ENCODE data around the gene FTCD. TPM values are rescaled to one million over a fixed set of nuclear protein-coding genes. Genes with fewer than 3 reads are reported as not detected.
A peak's percentile ranks its signal among the peaks of the same experiment; 100 is the strongest.
"Not testable (repeated sequence)": the region's sequence is repeated elsewhere in the genome, so short reads cannot be mapped to it uniquely, and the experiment has no call there.

Gene FTCD
- total RNA-seq, 2 donors from 2014 or later, result 0.24 TPM; not detected in 1

DNA sequence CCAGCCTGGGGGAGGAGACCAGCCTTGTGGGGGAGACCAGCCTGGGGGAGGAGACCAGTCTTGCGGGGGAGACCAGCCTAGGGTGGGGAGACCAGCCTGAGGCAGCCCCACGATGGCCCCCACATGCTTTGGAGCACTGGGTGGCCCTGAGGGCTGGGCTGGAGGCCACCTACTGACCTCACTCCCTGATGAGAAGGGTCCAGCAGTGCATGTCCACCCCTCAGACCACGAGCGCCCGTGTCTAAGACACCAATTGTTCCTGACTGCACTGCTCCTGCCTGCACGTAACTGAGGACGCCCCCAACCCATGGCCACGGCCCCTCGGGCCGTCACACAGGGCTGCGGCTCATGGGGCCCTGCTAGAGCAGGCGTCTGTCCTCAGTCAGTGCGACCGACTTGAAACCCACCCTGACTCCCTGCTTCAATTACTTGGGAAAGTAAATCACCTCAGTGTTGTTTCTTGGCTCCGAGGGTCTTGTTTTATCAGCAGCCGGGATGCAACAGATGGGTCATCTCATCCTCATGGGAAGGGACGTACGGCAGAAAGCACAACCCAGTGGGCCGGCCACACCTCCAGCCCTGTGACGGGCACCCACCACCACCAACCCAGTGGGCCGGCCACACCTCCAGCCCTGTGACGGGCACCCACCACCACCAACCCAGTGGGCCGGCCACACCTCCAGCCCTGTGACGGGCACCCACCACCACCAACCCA, 28.7 kb upstream of the FTCD start, which contains the start of gene SPATC1L:
SPATC1L (minus strand) TSS at position 550 of the 715 bp plus-strand sequence. CDS start 1,643 bp downstream, outside the sequence.
- Histone ChIP-seq H3K4me3 (peak within 1 kb of the TSS; percentile 48 to 74), H3K27ac (peak within 1 kb of the TSS; percentile 71 to 92), H3K27me3 (no peaks in the 10 kb centered on the region), H3K9me3 (no peaks in the 10 kb centered on the region), H3K36me3 (no peaks in the 10 kb centered on the region), H3K4me1 (peaks cover 0 to 31% of the 10 kb centered on the region in 2 donors)
- TF ChIP-seq, protein P1, sequence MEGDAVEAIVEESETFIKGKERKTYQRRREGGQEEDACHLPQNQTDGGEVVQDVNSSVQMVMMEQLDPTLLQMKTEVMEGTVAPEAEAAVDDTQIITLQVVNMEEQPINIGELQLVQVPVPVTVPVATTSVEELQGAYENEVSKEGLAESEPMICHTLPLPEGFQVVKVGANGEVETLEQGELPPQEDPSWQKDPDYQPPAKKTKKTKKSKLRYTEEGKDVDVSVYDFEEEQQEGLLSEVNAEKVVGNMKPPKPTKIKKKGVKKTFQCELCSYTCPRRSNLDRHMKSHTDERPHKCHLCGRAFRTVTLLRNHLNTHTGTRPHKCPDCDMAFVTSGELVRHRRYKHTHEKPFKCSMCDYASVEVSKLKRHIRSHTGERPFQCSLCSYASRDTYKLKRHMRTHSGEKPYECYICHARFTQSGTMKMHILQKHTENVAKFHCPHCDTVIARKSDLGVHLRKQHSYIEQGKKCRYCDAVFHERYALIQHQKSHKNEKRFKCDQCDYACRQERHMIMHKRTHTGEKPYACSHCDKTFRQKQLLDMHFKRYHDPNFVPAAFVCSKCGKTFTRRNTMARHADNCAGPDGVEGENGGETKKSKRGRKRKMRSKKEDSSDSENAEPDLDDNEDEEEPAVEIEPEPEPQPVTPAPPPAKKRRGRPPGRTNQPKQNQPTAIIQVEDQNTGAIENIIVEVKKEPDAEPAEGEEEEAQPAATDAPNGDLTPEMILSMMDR (IDR thresholded peaks at IDR 0.05), result no peak
- peak; percentile 68 for DNase-seq (ENCODE audit: low spot score)

DNA sequence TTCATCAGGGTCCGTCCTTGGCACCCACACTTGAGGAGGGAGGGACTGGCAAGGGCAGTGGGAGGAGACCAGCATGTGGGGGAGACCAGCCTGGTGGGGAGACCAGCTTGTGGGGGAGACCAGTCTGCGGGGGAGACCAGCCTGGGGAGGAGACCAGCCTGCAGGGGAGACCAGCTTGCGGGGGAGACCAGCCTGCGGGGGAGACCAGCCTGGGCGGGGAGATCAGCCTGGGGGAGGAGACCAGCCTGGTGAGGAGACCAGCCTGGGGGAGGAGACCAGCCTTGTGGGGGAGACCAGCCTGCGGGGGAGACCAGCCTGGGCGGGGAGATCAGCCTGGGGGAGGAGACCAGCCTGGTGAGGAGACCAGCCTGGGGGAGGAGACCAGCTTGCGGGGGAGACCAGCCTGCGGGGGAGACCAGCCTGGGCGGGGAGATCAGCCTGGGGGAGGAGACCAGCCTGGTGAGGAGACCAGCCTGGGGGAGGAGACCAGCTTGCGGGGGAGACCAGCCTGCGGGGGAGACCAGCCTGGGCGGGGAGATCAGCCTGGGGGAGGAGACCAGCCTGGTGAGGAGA, 28.0 kb upstream of the FTCD start:
- not testable (repeated sequence) for H3K36me3 ChIP-seq; H3K27me3 ChIP-seq; DNase-seq (ENCODE audit: low spot score); H3K9me3 ChIP-seq
- H3K4me3 ChIP-seq, result peak overlapping the region in 1 of 2 donors; percentile 74
- peaks cover 0 to 25% of the 10 kb centered on the region in 2 donors for H3K4me1 ChIP-seq
- H3K27ac ChIP-seq, result peak overlapping the region in 1 of 2 donors; percentile 79

DNA sequence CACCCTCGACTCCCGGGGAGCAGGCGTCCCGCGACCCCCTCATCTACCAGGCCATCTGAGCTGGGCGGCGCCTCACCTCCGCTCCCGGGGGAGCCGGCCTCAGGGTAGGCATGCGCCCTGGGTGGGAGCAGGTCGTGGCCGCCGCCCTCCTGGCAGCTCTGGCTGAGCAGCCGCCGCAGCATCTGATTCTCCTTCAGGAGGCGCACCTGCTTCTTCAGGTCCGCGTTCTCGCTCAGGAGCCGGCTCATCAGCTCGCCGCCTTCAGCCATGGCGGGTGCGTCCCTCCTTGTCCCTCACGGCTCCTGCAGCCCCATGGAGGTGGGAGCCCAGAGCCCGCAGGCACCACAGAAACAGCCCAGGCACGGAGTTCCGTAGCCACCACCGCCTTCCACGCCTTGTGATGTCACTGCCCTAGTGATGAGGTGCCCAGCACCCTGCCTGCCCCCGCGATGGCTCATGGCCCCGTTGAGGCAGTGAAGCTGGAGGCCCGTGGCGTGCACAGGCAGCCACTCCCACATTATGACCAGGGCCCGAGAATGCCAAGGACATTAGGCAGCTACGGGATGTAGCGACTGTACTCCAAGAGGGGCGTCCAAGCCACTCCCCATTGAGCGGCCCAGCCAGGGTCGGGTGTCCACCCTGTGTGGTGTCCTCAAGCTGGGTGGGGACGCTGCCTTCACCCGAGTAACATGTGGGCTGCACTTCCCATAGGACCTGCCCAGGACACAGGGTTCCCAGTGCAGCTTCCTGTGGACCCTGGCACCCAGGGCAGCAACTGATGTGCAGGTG, 27.4 kb upstream of the FTCD start:
- H3K4me1 ChIP-seq, result peaks cover 0 to 19% of the 10 kb centered on the region in 2 donors
- no peaks in the 10 kb centered on the region for H3K9me3 ChIP-seq
- H3K36me3 ChIP-seq, result no peaks in the 10 kb centered on the region
- no peak overlapping the region for H3K4me3 ChIP-seq
- TF ChIP-seq, protein P1 (IDR thresholded peaks at IDR 0.05), result no peak
- peak; percentile 59 for DNase-seq (ENCODE audit: low spot score)
- no peaks in the 10 kb centered on the region for H3K27me3 ChIP-seq
- peak overlapping the region in 1 of 2 donors; percentile 31 for H3K27ac ChIP-seq

DNA sequence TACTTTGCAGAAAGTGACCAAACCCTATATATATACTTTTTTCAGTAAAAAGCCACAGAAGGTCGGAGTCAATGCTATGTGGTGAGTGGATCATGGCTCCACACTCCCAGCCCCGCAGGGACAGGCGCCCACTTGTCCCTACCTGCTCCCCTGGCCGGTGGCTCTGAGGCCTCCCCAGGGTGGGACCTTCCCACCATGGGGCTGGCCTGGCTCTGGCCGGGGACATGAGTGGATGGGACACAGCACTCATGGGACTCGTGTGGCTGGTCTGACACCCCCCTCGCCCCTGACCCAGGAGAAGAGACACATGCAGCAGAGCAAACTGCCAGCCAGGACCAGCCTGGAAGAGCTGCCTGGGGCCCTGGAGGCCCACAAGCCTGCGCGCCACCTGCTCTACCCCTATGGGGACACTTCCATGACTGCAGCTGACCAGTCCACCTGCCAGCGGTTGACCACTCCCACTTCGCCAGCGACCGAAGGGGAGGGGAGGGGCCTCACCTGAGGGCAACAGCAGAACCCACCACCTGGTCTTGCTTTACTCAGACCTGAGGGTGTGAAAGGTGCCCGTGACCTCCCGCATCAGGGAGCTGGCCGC, 26.7 kb upstream of the FTCD start:
- H3K36me3 ChIP-seq, result no peaks in the 10 kb centered on the region
- H3K4me3 ChIP-seq, result no peak overlapping the region
- DNase-seq (ENCODE audit: low spot score), result peak; percentile 57
- peaks cover 0 to 15% of the 10 kb centered on the region in 2 donors for H3K4me1 ChIP-seq
- no peaks in the 10 kb centered on the region for H3K27me3 ChIP-seq
- H3K9me3 ChIP-seq, result no peaks in the 10 kb centered on the region
- H3K27ac ChIP-seq, result peak overlapping the region in 1 of 2 donors; percentile 31
- TF ChIP-seq, protein P1 (IDR thresholded peaks at IDR 0.05), result no peak

DNA sequence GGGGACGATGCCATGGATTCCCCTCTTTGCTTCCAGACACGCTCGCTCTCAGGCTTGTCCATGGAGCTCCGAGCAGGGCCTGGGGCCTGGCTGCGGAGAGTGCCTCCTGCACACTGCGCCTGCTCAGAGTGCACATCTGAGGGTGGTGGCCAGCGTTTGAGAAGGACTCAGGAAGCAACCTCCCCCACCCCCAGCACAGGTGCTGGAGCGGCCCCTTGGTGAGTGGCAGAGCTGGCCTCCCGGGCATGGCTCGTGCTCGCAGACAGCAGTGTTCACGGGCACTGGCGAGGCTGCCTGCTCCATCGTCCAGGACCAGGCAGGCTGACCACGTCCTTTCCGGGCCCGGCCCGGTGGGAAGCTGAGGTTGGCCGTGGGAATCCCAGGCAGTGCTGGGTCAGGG, 26.1 kb upstream of the FTCD start:
- peak; percentile 34 for DNase-seq (ENCODE audit: low spot score)
- no peak overlapping the region for H3K27ac ChIP-seq
- H3K4me3 ChIP-seq, result no peak overlapping the region
- no peaks in the 10 kb centered on the region for H3K36me3 ChIP-seq
- no peaks in the 10 kb centered on the region for H3K9me3 ChIP-seq
- H3K27me3 ChIP-seq, result no peaks in the 10 kb centered on the region
- peaks cover 0 to 15% of the 10 kb centered on the region in 2 donors for H3K4me1 ChIP-seq
- TF ChIP-seq, protein P1 (IDR thresholded peaks at IDR 0.05), result no peak

All from right atrium auricular region (tissue), 2 donors.